Nephron (organoid): Measurements from ENCODE around the gene ZNF416.

ENCODE experiments used
- H3K27ac Mint-ChIP-seq, 3 experiments: 2 replicates each; pipeline ENCODE4 v1.8.0; 2020; ENCODE audit warnings: mixed read lengths in 3 of 3, mild to moderate bottlenecking in 2 of 3, moderate library complexity in 1 of 3
- H3K27me3 Mint-ChIP-seq: 2 replicates; pipeline ENCODE4 v1.8.0; 2021; ENCODE audit warnings: low read depth, mild to moderate bottlenecking, moderate library complexity, mixed read lengths
- H3K36me3 Mint-ChIP-seq: 2 replicates; pipeline ENCODE4 v1.8.0; 2020; ENCODE audit warnings: low read depth, mixed read lengths
- H3K4me1 Mint-ChIP-seq: 2 replicates; pipeline ENCODE4 v1.8.0; 2020; ENCODE audit warnings: mixed read lengths
- H3K4me3 Mint-ChIP-seq, 3 experiments: 2 replicates each; pipeline ENCODE4 v1.8.0; 2020; ENCODE audit warnings: mild to moderate bottlenecking in 3 of 3, mixed read lengths in 3 of 3, moderate library complexity in 2 of 3
- H3K9me3 Mint-ChIP-seq: 2 replicates; pipeline ENCODE4 v1.8.0; 2020; ENCODE audit warnings: mixed read lengths
- TF ChIP-seq, protein P1 (sequence below), 3 experiments: fragments of 200-600 bp; sonication (generic); IDR thresholded peaks; one replicate each; pipeline ENCODE4 v1.5.0; 2021; ENCODE audit warnings: antibody characterized with exemption in 3 of 3; ENCODE audit not compliant: unreplicated experiment in 3 of 3

ZNF416 gene

DNA sequence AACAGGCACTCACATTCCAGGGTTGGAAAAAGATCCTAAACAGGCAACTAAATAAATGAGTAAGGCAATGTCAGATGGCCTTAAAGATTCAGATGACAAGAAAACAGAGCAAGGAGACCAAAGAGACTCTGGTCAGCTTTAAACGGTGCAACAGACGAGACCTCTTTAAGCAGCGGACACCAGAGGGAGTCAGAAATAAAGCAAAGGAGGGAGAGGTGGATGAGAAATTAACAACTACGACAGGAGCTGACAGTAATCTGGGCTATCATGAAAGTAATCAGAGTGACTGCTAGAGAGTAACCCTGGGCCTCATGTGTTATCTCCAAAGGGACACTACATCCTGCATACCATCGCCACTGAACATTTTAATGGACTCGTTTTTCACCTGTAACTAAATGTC, 20.2 kb downstream of the ZNF416 start:
- TF ChIP-seq, protein P1, sequence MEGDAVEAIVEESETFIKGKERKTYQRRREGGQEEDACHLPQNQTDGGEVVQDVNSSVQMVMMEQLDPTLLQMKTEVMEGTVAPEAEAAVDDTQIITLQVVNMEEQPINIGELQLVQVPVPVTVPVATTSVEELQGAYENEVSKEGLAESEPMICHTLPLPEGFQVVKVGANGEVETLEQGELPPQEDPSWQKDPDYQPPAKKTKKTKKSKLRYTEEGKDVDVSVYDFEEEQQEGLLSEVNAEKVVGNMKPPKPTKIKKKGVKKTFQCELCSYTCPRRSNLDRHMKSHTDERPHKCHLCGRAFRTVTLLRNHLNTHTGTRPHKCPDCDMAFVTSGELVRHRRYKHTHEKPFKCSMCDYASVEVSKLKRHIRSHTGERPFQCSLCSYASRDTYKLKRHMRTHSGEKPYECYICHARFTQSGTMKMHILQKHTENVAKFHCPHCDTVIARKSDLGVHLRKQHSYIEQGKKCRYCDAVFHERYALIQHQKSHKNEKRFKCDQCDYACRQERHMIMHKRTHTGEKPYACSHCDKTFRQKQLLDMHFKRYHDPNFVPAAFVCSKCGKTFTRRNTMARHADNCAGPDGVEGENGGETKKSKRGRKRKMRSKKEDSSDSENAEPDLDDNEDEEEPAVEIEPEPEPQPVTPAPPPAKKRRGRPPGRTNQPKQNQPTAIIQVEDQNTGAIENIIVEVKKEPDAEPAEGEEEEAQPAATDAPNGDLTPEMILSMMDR (IDR thresholded peaks at IDR 0.05; ENCODE audit: unreplicated experiment in 3 of 3): no peak
- peaks cover 21% of the 10 kb centered on the region for H3K4me1 Mint-ChIP-seq
- H3K36me3 Mint-ChIP-seq: peaks cover 69% of the 10 kb centered on the region
- H3K27ac Mint-ChIP-seq: peak overlapping the region; percentile 74 to 89 (median 78)
- peaks cover 68% of the 10 kb centered on the region for H3K9me3 Mint-ChIP-seq
- no peaks in the 10 kb centered on the region for H3K27me3 Mint-ChIP-seq
- H3K4me3 Mint-ChIP-seq: peak overlapping the region; percentile 96 to 100 (median 99)

DNA sequence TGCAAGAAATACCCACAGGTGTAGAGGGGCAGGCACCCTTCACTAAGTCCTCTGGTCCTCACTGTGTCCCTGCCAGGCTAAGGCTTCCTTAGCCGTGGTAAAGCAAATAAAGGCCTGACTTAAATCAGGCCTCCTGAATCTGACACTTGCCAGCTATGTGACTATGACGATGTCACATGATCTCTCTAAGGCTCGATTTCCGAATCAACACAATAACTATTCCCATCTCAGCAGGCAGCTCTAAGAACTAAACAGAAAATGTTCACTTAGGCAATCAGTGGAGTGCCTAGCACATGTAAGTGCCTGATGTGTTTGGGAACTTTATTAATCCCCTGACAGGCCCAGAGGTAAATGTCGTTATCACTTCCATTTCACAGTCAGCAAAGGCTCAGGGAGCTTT, 21.1 kb downstream of the ZNF416 start:
- Mint-ChIP-seq H3K27ac (no peak overlapping the region), H3K9me3 (peaks cover 73% of the 10 kb centered on the region), H3K36me3 (peaks cover 78% of the 10 kb centered on the region), H3K4me1 (peaks cover 21% of the 10 kb centered on the region), H3K4me3 (peak overlapping the region; percentile 96 to 100 (median 99)), H3K27me3 (no peaks in the 10 kb centered on the region)
- TF ChIP-seq, protein P1 (IDR thresholded peaks at IDR 0.05; ENCODE audit: unreplicated experiment in 3 of 3): no peak

DNA sequence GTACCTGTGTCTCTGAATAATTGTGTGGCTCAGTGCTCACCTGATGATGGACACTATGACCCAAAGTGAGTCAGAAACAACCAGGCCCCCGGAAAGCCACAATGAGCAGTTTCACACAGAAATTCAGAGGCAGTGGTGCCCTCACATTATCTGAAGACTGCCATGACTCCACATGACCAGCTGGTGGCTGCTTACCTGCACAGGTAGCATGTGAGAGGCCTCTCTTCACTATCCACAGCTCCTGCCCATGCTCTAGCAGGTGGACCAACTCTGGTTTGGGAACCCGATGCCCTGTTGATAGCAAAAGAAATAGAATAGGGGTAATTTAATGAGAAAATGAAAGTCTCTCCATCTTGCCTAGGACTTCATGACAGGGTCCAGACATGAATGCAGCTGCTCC, 26.3 kb downstream of the ZNF416 start:
- Mint-ChIP-seq H3K4me1 (no peaks in the 10 kb centered on the region), H3K36me3 (peaks cover 100% of the 10 kb centered on the region), H3K27me3 (peaks cover 5% of the 10 kb centered on the region), H3K27ac (no peak overlapping the region), H3K4me3 (no peak overlapping the region), H3K9me3 (peaks cover 87% of the 10 kb centered on the region)
- TF ChIP-seq, protein P1 (IDR thresholded peaks at IDR 0.05; ENCODE audit: unreplicated experiment in 3 of 3): no peak

DNA sequence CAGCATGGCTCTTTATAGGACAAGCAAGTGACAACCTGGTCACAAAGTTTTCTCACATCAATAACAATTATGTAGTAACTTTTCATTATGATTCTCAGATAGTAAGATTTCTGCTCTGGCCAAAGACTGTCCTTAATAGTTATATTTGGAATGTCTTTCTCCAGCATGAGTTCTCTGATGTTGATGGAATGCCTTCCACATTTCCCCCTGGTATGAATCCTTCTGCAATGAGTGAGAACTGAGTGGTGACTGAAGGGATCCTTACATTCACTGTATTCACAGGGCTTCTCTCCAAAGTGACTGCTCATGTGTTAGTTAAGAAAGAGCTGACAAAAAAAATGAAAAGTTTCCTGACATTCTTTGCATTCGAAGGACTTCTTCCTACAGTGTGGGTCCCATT, 32.2 kb downstream of the ZNF416 start:
- peaks cover 9% of the 10 kb centered on the region for H3K27me3 Mint-ChIP-seq
- H3K9me3 Mint-ChIP-seq: peaks cover 95% of the 10 kb centered on the region
- TF ChIP-seq, protein P1 (IDR thresholded peaks at IDR 0.05; ENCODE audit: unreplicated experiment in 3 of 3): no peak
- no peak overlapping the region for H3K4me3 Mint-ChIP-seq
- no peaks in the 10 kb centered on the region for H3K4me1 Mint-ChIP-seq
- peaks cover 100% of the 10 kb centered on the region for H3K36me3 Mint-ChIP-seq
- no peak overlapping the region for H3K27ac Mint-ChIP-seq

DNA sequence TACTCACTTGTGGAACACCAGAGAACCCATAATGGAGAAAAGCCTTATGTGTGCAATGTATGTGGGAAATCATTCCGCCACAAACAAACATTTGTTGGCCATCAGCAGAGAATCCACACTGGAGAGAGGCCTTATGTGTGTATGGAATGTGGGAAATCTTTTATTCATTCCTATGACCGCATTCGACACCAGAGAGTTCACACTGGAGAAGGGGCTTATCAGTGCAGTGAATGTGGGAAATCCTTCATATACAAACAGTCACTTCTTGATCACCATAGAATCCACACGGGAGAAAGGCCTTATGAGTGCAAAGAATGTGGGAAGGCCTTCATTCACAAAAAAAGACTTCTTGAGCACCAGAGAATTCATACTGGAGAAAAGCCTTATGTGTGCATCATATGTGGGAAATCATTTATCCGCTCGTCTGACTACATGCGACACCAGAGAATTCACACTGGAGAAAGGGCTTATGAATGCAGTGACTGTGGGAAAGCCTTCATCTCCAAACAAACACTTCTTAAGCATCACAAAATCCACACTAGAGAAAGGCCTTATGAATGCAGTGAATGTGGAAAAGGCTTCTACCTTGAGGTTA, 40.7 kb downstream of the ZNF416 start:
- no peak overlapping the region for H3K4me3 Mint-ChIP-seq
- no peak overlapping the region for H3K27ac Mint-ChIP-seq
- no peaks in the 10 kb centered on the region for H3K4me1 Mint-ChIP-seq
- TF ChIP-seq, protein P1 (IDR thresholded peaks at IDR 0.05; ENCODE audit: unreplicated experiment in 3 of 3): no peak
- H3K27me3 Mint-ChIP-seq: no peaks in the 10 kb centered on the region
- H3K9me3 Mint-ChIP-seq: peaks cover 92% of the 10 kb centered on the region
- peaks cover 100% of the 10 kb centered on the region for H3K36me3 Mint-ChIP-seq
